Gastroesophageal sphincter (tissue), 4 donors: Measurements from ENCODE around the gene POC5. TPM values are rescaled to one million over a fixed set of nuclear protein-coding genes. Genes with fewer than 3 reads are reported as not detected.

Source experiments
- ATAC-seq: fragments of 150-250 bp; one replicate; pipeline ENCODE4 v1.9.1; 2016; ENCODE audit warnings: mild to moderate bottlenecking, moderate library complexity
- H3K27ac ChIP-seq, 4 donors: fragments of 200-600 bp; sonication (generic) in 3 of 4; 1 replicate in 3 of 4; 2 replicates in 1 of 4; pipeline ENCODE4 v1.5.1; 2016 to 2019
- H3K27me3 ChIP-seq: fragments of 200-600 bp; sonication (generic); one replicate; pipeline ENCODE4 v1.5.1; 2019
- H3K36me3 ChIP-seq, 2 donors: fragments of 200-600 bp; sonication (generic); one replicate each; pipeline ENCODE4 v1.5.1; 2019; ENCODE audit warnings: control low read depth in 1 of 2
- H3K4me1 ChIP-seq, 3 donors: fragments of 200-600 bp; sonication (generic); 1 replicate in 2 of 3; 2 replicates in 1 of 3; pipeline ENCODE4 v1.5.1; 2016 to 2019; ENCODE audit warnings: control low read depth in 2 of 3
- H3K4me3 ChIP-seq, 2 donors: fragments of 200-600 bp; sonication (generic); one replicate each; pipeline ENCODE4 v1.5.1; 2019; ENCODE audit warnings: mild to moderate bottlenecking in 1 of 2, moderate library complexity in 1 of 2
- H3K9me3 ChIP-seq, 3 donors: fragments of 200-600 bp; sonication (generic); one replicate each; pipeline ENCODE4 v1.5.1; 2017 to 2019; ENCODE audit warnings: control low read depth in 2 of 3
- CTCF ChIP-seq, 4 experiments: fragments of 200-600 bp in 2 of 4; fragments of 450-650 bp in 2 of 4; sonication (generic) in 1 of 4; IDR thresholded peaks; one replicate each; pipeline ENCODE4 v1.5.1; 2017 to 2019; ENCODE audit warnings: antibody characterized with exemption in 4 of 4, mild to moderate bottlenecking in 2 of 4, moderate library complexity in 2 of 4
- EP300 ChIP-seq: sonication (generic); formaldehyde crosslinking; IDR thresholded peaks from one replicate; pipeline ENCODE4 v1.6.1; 2017; ENCODE audit warnings: antibody characterized with exemption, mild to moderate bottlenecking
- POLR2A ChIP-seq, 2 donors: fragments of 450-650 bp; IDR thresholded peaks; one replicate each; pipeline ENCODE4 v1.6.1; 2017; ENCODE audit warnings: antibody characterized with exemption in 2 of 2, mild to moderate bottlenecking in 2 of 2, moderate library complexity in 1 of 2
- POLR2AphosphoS5 ChIP-seq: sonication (generic); formaldehyde crosslinking; IDR thresholded peaks from one replicate; pipeline ENCODE4 v1.6.1; 2017; ENCODE audit warnings: antibody characterized with exemption
- WGBS, 2 donors: methylation state at CpG; one replicate each; pipeline ENCODE4 v1.1.5; 2018; ENCODE audit warnings: low coverage in 1 of 2; 5-methylcytosine and 5-hydroxymethylcytosine counted together
- total RNA-seq, 4 donors: library from RNA; depleted of rRNA; stranded (reverse); fragments of >200 nt; gene quantifications; one replicate each; pipeline ENCODE4 v1.1.0, GENCODE V29; 2016

The POC5 gene
- total RNA-seq, 4 donors from 2014 or later, result 6.1 to 41.6 (median 11.3) TPM

- no peak for ATAC-seq
- no peaks in the 10 kb centered on the region for H3K36me3 ChIP-seq
- H3K4me1 ChIP-seq, result no peaks in the 10 kb centered on the region
- TF ChIP-seq POLR2AphosphoS5, result no peak
- TF ChIP-seq POLR2A (IDR thresholded peaks at IDR 0.05), result no peak
- no peak for TF ChIP-seq CTCF (IDR thresholded peaks at IDR 0.05)
- TF ChIP-seq EP300, result no peak
- no peak overlapping the region for H3K4me3 ChIP-seq
- no peaks in the 10 kb centered on the region for H3K9me3 ChIP-seq
- H3K27me3 ChIP-seq, result no peaks in the 10 kb centered on the region
- no peak overlapping the region for H3K27ac ChIP-seq
- 74 to 100% methylated on average over 2 of the region's 2 CpGs for WGBS, 2 donors
Measured at GRCh38 chr5:75664979-75665378, 52.3 kb downstream of the POC5 start.

- Histone ChIP-seq H3K4me1 (no peaks in the 10 kb centered on the region), H3K4me3 (no peak overlapping the region), H3K9me3 (no peaks in the 10 kb centered on the region), H3K36me3 (no peaks in the 10 kb centered on the region), H3K27me3 (no peaks in the 10 kb centered on the region), H3K27ac (no peak overlapping the region)
- no peak for ATAC-seq
- TF ChIP-seq CTCF (IDR thresholded peaks at IDR 0.05) (no peak), POLR2AphosphoS5 (no peak), EP300 (no peak), POLR2A (IDR thresholded peaks at IDR 0.05) (no peak)
- WGBS, 2 donors, result 74 to 93% methylated on average over 5 to 11 of the region's 12 CpGs
Measured at GRCh38 chr5:75663579-75664284, 53.5 kb downstream of the POC5 start.

DNA sequence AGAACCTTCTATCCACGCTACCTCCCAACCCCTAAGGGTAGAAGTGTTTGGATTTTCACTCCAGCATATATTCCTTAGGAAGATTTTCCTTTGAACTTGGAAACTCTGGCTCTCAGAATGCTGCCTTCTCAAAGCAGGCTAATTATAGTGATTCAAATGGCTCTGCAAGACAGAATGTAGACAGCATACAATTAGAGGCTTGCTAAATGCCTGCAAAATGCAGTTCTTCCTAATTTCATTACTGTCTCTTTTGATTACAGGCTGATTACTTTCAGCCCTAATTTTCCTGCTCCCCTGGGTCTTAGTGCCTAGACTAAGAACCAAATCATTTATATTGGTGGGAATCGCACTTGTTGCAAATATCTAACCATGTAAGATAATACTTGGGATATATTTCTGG, 55.2 kb downstream of the POC5 start:
- no peak for ATAC-seq
- WGBS, 2 donors, result 94 to 100% methylated on average over 1 to 2 of the region's 2 CpGs
- no peaks in the 10 kb centered on the region for H3K9me3 ChIP-seq
- TF ChIP-seq POLR2A (IDR thresholded peaks at IDR 0.05) (no peak), CTCF (IDR thresholded peaks at IDR 0.05) (no peak), POLR2AphosphoS5 (no peak), EP300 (no peak)
- no peak overlapping the region for H3K27ac ChIP-seq
- no peaks in the 10 kb centered on the region for H3K4me1 ChIP-seq
- no peak overlapping the region for H3K4me3 ChIP-seq
- no peaks in the 10 kb centered on the region for H3K27me3 ChIP-seq
- no peaks in the 10 kb centered on the region for H3K36me3 ChIP-seq

DNA sequence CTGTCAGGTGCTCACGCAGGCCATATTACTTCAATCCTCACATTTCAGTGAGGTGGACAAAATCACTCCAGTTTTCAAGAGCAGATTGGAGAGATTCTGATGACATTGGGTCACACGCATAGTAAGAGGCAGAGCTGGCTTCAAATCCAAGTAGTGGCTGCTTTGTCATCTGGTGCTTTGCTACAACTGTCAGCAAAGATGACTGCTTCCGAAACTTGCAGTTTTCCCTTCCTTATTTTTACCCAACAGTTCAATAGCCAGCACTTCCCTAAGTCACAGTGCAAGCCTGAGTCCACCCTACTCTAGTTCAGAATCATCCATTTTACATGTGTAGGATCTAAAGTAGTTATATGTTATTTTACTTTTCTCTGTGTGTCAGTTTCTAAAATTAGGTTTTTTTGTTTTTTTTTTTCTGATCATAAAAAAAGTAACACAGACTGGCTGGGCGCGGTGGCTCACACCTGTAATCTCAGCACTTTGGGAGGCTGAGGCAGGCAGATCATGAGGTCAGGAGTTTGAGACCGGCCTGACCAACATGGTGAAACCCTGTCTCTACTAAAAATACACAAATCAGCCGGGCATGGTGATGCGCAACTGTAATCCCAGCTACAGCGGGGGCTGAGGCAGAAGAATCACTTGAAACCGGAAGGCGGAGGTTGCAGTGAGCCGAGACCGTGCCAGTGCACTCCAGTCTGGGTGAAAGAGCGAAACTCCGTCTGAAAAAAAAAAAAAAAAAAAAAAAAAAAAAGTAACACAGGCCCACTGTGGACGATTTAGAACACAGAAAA, 56.4 kb downstream of the POC5 start:
- peaks cover 0 to 4% (median 0%) of the 10 kb centered on the region in 3 donors for H3K4me1 ChIP-seq
- ATAC-seq, result no peak
- no peaks in the 10 kb centered on the region for H3K36me3 ChIP-seq
- 78 to 83% methylated on average over 3 to 11 of the region's 16 CpGs for WGBS, 2 donors
- no peak for TF ChIP-seq POLR2AphosphoS5
- no peak for TF ChIP-seq CTCF (IDR thresholded peaks at IDR 0.05)
- no peaks in the 10 kb centered on the region for H3K9me3 ChIP-seq
- H3K27ac ChIP-seq, result no peak overlapping the region
- no peak overlapping the region for H3K4me3 ChIP-seq
- H3K27me3 ChIP-seq, result no peaks in the 10 kb centered on the region
